Left ventricle myocardium inferior (tissue), 1 donor: ENCODE measurements around the gene AAMDC. TPM values are rescaled to one million over a fixed set of nuclear protein-coding genes. Genes with fewer than 3 reads are reported as not detected.
"Not testable (repeated sequence)": the region's sequence is repeated elsewhere in the genome, so short reads cannot be mapped to it uniquely, and the experiment has no call there.

Experiments used
- DNase-seq: peaks from one replicate; pipeline ENCODE4 v3.0.0-alpha.2; 2020
- H3K27ac ChIP-seq: fragments of 200-600 bp; replicated peaks from 2 replicates; pipeline ENCODE4 v1.8.0; 2021
- H3K27me3 ChIP-seq: fragments of 200-600 bp; 2 replicates; pipeline ENCODE4 v1.8.0; 2021; ENCODE audit warnings: low read depth
- H3K36me3 ChIP-seq: fragments of 200-600 bp; 2 replicates; pipeline ENCODE4 v1.8.0; 2021
- H3K4me1 ChIP-seq: fragments of 200-600 bp; 2 replicates; pipeline ENCODE4 v1.8.0; 2021
- H3K4me3 ChIP-seq: fragments of 200-600 bp; 2 replicates; pipeline ENCODE4 v1.8.0; 2021; ENCODE audit warnings: mild to moderate bottlenecking, moderate library complexity
- H3K9me3 ChIP-seq: fragments of 200-600 bp; replicated peaks from 2 replicates; pipeline ENCODE4 v1.8.0; 2021
- intact Hi-C: fragments of 100-400 bp; cut with micrococcal nuclease; formaldehyde crosslinking; loops from one replicate; pipeline ENCODE4 v1.11.0; 2022
- total RNA-seq: library from RNA; stranded (reverse); fragmentation: NEBNext Ultra II Directional; extraction: Animal tissue kit (Norgen Biotek cat#: 25700); gene quantifications from one replicate; pipeline ENCODE4 v1.2.1, GENCODE V29; 2021
- donor health status: DM: no; HTN: yes; CAD: no; lungs with severe emphysema.

The AAMDC gene
- total RNA-seq, 1 donor from 2014 or later, result 86.6 TPM

DNA sequence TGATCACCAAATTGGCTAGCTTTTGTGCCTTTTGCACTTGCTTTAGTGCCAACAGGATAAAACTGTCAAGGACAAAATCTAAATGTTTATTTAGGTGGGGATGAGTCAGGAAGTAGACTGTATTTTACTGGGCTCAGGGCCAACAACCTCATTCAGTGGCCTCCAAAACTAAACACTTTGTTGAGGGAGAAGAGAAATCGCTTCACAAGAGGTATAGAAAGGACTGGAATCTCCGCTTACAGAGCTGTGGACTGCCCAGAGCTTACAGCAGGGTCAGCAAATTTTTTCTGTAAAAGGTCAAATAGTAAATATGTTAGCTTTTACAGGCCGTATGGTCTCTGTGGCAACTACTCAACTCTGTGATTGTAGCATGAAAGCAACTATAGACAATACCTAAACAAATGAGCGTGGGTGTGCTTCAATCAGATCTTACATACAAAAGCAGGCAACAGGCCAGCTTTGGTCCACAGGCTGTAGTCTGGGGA, 93.4 kb downstream of the AAMDC start:
- H3K27ac ChIP-seq, H3K27me3 ChIP-seq, H3K9me3 ChIP-seq, intact Hi-C loops, DNase-seq, H3K4me3 ChIP-seq: not testable (repeated sequence)
- H3K36me3 ChIP-seq, result peaks cover 20% of the 10 kb centered on the region
- H3K4me1 ChIP-seq, result peaks cover 13% of the 10 kb centered on the region

DNA sequence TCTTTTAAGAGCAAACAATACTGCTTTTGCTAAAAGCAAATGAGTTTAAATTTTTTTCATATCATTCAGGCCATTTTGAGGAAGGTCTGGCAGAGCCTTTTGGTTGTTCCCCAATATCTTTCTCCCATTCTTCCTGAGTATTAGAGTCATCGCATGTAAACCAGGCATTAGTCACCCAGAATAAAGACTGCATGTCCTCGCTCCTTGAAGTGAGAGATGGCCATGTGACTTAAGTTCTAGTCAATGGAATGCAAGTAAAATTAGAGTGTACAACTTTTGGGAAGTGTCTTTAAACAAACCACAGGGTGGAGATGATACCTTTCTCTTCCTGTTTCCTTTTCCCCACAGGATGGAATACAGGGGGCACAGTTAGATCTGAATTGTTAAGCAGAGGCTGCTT, 96.8 kb downstream of the AAMDC start:
- Histone ChIP-seq H3K36me3 (peaks cover 30% of the 10 kb centered on the region), H3K4me1 (peaks cover 13% of the 10 kb centered on the region)
- H3K4me3 ChIP-seq, DNase-seq, intact Hi-C loops, H3K9me3 ChIP-seq, H3K27ac ChIP-seq, H3K27me3 ChIP-seq: not testable (repeated sequence)

Other genes starting within 250 kb of the AAMDC start
- 0.69 TPM for gene AQP11, start 231.2 kb upstream of the AAMDC start, total RNA-seq
- gene CLNS1A, start 183.3 kb upstream of the AAMDC start, total RNA-seq, result 80.7 TPM
- 40.6 TPM for gene RSF1, start 422 bp upstream of the AAMDC start, total RNA-seq
- 15.4 TPM for gene INTS4, start 173.5 kb downstream of the AAMDC start, total RNA-seq
- 0.16 TPM for gene KCTD14, start 202.1 kb downstream of the AAMDC start, total RNA-seq
- 0.25 TPM for gene THRSP, start 242.7 kb downstream of the AAMDC start, total RNA-seq